GM20000 (cell line): ENCODE results near the gene ADH1C.
"Not testable (repeated sequence)": the region's sequence is repeated elsewhere in the genome, so short reads cannot be mapped to it uniquely, and the experiment has no call there.

Source experiments
- DNase-seq: peaks from one replicate; pipeline ENCODE4 v3.0.0; 2012; ENCODE audit warnings: low spot score
- CTCF ChIP-seq: IDR thresholded peaks from 2 replicates; pipeline ENCODE4 v1.5.1; 2012; ENCODE audit warnings: mild to moderate bottlenecking, control low read depth; ENCODE audit errors: extremely low read depth, missing control alignments

Gene ADH1C

GRCh38 chr4:99351487-99351886, 1.1 kb downstream of the ADH1C start:
- no peak for TF ChIP-seq CTCF
- DNase-seq: no peak

- no peak for TF ChIP-seq CTCF
- DNase-seq: no peak
Measured at GRCh38 chr4:99349338-99349737, 3.2 kb downstream of the ADH1C start.

- not testable (repeated sequence) for DNase-seq
Measured at GRCh38 chr4:99342624-99343023, 9.9 kb downstream of the ADH1C start.

- no peak for TF ChIP-seq CTCF
- DNase-seq: no peak
Measured at GRCh38 chr4:99341426-99341825, 11.1 kb downstream of the ADH1C start.

GRCh38 chr4:99339172-99339571, 13.4 kb downstream of the ADH1C start:
- DNase-seq: no peak
- TF ChIP-seq CTCF: no peak

- DNase-seq: no peak
- no peak for TF ChIP-seq CTCF
Measured at GRCh38 chr4:99336553-99336952, 16.0 kb downstream of the ADH1C start.

- TF ChIP-seq CTCF: no peak
- DNase-seq: no peak
Measured at GRCh38 chr4:99334880-99335279, 17.7 kb downstream of the ADH1C start.

GRCh38 chr4:99330648-99331047, 21.9 kb downstream of the ADH1C start:
- DNase-seq: no peak

More at GRCh38 chr4:99330648-99331047, 21.9 kb downstream of the ADH1C start:
- TF ChIP-seq CTCF: no peak
